GDM1 (cell line): Measurements from ENCODE around the gene HAUS7.

Experiments used
- DNase-seq: peaks from one replicate; lab custom pipeline; 2025; lab: John Stamatoyannopoulos, UW

The HAUS7 gene

DNA sequence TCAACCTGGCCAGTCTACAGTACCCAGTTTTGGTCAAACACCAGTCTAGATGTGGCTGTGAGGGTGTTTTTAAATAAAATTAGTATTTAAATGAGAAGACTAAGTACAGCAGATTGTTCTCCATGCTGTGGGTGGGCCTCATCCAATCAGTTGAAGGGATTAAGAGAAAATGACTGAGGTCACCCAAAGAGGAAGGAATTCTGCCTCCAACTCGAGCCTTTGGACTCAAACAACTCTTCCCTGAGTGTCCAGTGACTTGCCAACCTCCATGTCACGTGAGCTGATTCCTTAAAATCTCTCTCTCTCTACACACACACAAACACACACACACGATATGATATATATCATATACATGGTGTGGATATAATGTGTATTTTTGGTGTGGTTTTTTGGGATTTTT is 34.5 kb downstream of the HAUS7 start:
- DNase-seq = no peak

DNA sequence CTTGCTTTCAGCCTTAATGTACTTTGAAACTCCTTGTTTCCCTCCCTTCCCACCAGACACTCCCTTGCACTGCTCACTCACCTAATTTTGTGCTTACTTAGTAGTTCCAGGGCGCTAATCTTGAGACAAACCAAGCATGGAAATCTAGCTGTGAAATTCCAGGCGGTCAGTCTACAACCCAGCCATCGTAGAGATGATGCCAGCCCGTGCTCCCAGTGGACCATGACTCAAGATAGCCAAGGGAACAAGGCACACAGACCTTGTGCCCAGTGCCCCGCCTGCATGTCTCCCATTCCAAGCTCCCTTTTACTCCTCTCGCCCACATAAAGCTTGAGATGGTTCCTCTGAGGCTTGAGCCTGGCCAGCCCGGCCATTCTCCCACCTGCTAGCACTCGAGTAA is 35.6 kb downstream of the HAUS7 start:
- no peak for DNase-seq

DNA sequence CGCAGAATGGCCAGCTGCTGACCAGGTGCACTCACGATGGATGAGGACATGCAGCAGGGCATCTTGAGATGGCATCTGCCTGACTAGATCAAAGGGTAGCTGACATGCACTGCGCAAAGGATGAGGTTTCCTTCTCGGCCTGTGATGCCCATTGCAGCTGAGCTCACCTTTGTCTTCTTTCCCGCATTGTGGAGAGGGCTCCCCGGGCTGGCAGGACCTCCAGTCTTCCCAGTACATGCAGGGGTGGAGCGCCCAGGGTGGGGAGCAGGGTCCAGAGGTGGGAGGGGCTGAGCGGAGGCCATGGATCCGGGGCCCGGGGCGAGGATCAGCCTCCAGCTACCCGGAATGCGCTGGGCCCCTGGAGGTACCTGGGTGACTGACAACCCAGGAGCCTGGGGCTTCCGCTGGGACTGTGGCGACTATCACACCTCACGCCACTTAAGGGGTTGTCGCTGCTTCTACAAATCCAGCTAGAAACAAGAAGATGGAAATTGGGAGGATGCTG is 36.5 kb downstream of the HAUS7 start:
- no peak for DNase-seq

DNA sequence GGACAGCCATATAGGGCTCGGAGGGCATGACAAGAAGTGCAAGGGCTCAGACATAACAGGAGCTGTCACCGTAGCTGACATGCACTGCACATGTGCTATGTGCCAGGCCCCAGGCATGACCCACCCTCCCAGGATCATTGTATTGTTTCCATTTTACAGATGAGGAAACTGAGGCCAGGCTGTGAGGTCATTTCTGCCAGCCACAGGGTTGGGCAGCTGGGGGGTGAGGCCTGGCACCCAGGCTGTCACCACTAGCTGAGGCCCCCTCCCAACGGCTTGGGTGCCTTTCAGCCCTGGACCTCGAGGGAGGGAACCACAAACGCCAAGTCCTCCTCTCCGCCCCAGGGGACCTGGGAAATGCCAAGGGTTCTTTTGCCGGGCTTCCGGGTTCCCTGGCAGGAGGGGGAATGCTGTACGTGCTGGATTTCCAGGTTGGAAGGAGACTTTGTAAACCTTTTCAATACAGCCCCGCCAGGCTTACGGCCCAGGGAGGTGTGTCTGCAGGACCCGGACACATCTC is 37.2 kb downstream of the HAUS7 start:
- no peak for DNase-seq

DNA sequence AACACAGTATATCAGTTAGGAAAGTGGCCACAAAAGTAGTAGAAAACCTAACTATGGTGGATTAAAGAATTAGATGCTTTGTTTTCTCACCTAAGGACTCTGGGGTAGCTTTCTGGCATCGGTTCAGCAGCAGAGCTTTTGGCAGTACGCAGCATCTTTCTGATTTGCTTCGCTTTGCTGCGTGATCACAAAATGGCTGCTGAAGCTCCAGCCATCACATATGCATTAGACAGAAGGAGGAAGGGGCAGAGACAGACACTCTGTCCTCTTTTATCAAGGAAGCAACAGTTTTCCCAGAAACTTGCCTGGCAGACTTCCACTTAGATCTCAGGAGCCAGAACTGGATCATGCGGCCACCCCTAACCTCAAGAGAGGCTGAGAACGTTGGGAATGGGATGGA is 39.6 kb downstream of the HAUS7 start:
- DNase-seq = no peak

DNA sequence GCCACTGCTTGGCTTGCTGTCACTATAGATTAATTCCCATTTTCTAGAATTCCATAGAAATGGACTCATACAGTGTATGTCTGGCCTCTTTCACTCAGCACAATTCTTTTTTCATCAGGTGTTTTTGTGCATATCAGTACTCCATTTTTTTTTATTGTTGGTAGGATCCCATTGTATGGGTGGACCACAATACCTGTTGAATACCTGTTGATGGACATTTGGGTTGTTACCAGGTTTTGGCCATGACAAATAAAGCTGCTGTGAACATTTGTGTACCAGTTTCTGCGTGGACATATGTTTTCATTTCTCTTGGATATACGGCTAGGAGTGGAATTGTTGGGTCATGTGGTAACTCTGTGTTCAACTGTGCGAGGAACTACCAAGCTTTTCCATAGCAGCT is 44.2 kb downstream of the HAUS7 start:
- DNase-seq = no peak

DNA sequence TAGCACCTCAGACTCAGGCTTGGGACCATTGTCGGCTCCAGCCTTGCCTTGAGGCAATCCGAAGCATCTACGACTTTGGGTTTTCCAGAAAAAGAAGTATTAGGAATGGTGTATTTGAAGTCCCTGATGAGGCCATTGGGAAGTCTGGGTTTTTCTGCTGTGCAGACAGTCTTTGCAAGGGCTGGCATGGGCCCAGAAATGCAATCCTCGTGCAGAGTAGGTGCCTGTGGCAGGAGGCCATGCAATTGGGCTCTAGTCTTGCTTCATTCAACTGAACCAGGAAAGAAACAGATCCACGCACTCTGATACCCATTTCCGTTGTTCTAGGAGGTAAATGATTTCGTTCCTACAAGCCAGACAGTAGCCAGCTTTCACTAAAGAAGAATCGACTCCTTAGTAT is 46.7 kb downstream of the HAUS7 start:
- no peak for DNase-seq

DNA sequence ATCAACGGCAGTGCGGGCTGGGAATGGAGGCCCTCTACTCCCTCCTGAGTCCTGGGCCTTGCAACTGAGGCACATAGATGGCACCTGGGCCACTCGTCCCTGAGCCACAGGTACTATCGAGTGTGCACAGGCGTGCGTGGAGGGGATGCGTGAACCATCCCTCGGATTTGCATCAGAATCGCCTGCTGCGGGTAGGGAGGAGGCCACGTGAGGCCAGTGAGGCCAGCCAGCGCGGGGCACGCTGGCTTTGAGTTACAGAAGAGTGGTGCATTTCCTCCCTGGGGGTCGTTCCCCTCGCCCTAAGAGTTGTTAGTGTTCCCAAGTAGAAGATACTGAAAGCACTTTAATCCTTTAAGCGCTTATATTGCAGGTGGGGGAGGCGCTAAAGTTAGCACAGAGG is 48.5 kb downstream of the HAUS7 start:
- DNase-seq = no peak

DNA sequence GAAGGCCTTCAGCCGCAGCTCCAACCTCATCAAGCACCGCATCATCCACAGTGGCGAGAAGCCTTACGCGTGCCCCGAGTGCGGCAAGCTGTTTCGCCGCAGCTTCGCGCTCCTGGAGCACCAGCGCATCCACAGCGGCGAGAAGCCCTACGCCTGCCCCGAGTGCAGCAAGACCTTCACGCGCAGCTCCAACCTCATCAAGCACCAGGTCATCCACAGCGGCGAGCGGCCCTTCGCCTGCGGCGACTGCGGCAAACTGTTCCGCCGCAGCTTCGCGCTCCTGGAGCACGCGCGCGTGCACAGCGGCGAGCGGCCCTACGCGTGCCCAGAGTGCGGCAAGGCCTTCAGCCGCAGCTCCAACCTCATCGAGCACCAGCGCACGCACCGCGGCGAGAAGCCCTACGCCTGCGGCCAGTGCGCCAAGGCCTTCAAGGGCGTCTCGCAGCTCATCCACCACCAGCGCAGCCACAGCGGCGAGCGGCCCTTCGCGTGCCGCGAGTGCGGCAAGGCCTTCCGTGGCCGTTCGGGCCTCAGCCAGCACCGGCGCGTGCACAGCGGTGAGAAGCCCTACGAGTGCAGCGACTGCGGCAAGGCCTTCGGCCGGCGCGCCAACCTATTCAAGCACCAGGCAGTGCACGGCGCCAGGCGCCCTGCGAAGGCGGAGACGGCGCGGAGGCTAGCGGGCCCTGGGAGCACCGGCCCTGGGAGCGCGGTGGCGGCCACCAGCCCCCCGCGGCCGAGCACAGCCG is 49.4 kb downstream of the HAUS7 start:
- DNase-seq = no peak

DNA sequence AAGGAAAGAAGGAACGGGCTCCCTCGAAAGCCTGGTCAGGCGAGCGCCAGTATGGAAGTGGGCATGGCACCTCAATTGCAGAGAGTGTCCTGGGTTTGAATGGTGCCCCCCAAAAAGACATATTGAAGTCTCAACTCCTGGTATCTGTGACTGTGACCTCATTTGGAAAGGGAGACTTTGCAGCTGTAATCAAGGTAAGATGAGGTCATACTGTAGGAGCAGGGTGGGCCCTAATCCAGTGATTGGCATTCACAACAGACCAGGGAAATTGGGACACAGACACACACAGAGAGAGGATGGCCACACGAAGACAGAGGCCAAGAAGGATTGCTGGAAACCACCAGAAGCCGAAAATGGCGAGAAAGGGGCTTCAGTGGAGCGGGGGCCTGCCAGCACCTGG is 52.7 kb downstream of the HAUS7 start:
- no peak for DNase-seq

DNA sequence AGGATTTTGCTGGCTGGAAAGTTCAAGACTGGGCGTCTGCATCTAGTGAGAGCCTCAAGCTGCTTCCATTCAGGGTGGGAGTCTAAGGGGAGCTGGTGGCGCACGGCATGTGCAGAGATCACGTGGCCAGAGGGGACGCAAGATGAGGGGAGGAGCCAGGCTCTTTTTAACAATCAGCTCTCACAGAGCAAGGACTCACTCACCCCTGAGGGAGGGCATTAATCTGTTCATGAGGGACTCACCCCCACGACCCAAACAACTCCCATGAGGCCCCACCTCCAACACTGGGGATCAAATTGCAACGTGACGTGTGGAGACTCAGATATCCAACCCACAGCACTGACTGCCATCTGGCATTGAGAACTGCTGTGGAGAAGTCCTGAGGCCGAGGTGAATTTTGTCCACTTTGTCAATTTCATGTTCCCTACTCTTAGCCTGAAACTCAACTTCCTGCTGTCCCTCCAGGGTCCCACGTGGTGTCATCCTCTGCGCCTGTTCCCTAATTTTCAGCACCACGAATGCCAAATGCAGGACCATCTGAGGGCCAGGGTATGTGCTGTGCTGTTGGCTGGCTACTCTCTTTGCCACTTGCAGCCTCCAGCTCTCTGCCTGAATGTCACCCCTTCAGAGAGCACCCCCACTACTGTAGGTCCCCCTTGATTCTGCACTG is 53.5 kb downstream of the HAUS7 start:
- no peak for DNase-seq

DNA sequence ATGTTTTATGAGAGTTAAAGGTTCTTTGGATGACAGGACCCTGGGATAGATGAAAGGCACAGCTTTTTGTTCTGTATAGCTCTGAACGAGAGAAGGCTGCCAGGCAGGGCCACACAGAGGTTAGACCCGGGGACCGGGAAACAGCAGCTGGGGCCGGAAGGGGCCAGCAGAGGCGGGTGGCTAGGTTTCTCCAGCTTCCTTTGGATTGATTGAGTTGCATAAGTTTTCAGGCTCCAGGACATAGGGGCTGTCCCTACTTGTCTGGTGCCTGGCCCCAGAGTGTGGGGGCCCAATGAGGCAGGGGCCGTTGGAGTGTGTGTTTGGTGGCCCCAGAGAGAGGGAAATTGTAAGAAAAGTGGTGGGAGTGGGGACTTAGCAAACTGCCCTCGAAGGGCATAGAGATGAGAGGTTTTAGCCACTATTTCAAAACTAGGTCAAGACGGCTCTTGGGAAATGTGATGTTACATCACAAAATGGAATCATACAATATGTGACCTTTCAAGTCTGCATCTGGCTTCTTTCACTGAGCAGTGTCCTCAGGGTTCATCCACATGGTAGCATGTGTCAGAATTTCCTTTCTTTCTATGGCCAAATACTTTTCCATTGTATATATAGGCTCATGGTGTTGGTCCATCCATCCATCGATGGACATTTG is 55.4 kb downstream of the HAUS7 start:
- DNase-seq = no peak

DNA sequence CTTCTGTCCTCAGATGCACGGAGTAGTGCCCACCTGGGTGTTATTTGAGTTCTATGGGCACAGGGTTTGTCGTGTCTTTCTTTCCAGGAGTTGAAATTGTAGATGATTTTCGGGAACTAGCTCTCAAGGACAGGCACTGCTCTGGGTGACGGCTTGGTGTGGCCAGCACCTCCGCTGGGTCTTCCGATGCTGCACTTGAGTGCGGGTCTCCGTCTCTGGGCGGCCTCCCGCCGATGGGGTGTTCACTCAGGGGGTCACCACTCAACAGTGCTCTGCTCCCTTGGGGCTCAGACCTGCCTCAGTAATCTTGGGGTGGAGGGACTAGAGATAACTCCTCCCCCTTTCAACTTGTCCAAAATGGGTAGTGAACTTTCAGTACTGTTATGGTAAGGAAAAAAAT is 56.6 kb downstream of the HAUS7 start:
- DNase-seq = no peak

DNA sequence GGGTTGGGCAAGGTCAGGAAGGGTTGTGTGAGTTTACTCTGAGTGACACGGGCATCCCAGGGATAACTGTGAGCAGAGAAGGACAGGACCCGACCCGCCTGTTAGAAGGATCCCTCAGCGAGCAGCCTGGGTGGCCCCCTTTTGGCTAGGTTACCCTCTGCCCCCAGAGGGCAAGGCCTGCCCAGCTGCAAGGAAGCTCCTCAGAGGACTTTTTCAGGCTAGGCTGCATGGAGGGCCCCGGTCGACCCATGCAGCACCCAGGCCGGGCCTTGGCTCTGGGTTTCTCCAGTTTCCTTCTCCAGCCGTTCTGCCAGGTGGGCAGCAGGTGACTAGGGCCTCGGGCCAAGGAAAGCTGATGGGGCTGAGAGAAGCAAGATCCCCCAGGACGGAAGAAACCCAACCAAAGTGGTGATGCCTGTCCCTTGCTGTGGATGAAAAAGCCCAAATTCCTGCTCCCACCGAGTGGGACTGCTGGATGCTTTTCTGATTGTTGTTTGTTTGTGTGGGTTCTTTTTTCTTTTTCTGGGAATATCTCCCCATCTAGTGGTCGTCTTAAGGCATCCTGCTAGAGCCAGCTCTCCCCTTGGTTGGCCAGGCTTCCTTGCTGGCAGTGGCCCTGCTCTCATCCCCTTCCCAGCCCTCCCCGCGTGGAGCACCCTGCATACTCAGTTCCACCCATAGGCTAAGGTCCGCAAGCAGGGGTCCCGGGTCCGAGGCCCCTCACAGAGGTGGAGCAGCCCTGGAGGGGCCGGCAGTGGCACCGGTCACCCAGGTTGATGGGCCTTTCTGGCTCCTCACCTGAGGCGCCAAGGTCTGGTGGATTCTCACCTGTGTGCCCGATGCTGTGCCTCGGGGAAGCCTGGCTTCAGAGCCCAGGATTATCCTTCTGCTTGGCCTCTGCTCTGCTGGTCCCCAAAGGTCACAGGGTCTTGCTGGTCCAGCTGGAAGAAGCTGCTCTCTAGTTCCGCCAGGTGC is 57.3 kb downstream of the HAUS7 start:
- no peak for DNase-seq

DNA sequence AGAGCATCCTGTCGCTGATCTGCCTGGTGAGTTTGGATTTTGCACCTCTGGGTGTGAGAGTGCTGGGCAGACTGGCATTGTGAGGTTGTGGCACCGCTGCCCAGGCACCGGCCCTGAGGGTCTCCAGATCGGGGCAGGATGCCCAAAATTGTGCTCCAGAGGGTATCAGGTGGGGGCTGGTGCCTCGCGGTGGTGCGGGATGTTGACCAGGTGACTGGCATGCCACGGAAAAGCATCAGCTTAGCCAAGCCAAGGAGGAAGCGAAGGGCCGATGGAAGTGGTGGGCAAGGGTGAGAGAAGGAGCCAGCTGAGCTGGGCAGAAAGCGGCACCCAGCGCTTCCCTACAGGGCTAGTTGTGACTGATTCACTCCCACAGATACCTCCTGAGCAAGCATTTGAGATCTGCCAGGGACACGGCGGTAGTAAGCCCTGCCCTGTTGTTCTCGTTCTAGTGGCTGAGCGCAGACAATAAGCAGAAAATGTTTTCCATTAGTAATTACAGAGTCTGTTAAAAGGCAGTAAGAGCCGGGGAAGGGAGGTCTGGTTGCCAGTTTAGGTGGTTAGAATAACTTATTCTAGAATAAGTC is 58.3 kb downstream of the HAUS7 start:
- no peak for DNase-seq

DNA sequence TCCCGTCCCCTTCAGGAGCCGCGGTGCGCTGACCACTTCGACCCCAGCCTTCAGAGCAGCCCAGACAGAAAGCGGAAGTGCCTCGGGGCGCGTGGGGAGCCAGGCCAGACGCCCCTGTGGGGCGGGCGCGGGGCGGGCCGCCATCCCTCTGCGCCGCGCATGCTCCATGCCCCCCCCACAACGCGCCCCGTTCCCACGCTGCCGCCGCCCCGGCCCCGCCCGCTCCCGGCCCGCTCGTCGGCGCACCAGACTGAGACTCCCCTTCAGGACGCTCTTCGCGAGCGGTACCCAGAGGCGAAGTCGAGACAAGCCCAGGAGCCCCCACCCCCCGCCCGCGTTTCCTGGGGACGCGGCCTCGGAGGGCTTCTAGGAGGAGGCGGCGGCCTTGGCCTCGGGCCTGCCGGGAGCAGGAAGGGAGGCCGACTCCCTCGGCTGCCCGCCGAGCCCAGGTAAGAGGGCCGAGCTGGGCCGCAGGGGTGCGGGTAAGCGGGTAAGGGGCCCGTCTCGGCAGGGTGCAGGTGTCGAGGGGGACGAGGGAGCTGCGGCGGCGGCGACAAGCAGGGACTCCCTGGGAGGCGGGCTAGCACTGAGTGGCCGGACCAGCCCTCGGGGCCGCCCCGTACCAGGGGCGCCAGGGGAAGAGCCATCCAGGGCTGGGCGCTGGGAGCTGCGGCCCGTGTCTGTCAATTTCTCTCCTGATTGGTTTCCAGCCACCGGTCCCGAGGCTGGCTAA is 59.0 kb downstream of the HAUS7 start, which contains the start of gene ZFP92:
ZFP92 (plus strand) TSS at position 218 of the 733 bp plus-strand sequence. CDS start 6,851 bp downstream, outside the sequence.
- no peak for DNase-seq

DNA sequence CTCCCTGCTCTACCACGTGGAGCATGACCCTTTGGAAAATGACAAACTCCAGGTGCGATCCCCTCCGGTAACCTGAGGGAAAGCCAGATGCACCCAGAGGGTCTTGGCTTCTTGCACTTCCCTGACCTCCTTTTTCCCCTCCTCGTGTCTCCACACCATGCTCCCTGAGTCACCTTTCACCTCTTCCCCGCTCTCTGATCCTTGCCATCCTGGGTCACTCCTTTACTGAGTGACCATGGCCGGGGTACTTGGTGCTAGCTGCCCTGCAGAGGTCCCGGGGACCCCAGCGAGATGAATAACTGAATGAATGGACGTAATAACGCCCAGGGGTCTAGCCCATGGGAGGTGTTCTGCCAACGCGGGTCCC is 59.5 kb downstream of the HAUS7 start:
- no peak for DNase-seq

DNA sequence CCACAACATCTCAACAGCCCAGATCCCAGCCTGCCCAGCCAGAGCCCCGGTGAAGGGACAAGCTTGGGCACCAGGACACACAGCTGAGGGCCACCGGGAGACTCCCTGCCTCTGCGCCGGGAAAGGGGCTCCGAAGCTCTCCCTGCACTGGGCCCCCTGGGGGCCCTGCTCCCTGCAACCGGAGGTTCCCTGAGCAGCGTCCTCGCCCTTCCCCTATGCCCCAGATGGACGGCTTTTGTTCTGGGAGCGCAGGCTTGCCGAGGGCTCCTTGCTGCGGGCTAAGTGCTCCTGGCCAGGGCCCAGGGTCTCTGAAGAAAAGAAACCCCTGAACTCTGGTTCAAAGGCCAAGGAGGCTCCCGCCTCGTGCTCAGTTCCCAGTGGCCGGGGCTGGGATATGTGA is 60.0 kb downstream of the HAUS7 start:
- DNase-seq = no peak

DNA sequence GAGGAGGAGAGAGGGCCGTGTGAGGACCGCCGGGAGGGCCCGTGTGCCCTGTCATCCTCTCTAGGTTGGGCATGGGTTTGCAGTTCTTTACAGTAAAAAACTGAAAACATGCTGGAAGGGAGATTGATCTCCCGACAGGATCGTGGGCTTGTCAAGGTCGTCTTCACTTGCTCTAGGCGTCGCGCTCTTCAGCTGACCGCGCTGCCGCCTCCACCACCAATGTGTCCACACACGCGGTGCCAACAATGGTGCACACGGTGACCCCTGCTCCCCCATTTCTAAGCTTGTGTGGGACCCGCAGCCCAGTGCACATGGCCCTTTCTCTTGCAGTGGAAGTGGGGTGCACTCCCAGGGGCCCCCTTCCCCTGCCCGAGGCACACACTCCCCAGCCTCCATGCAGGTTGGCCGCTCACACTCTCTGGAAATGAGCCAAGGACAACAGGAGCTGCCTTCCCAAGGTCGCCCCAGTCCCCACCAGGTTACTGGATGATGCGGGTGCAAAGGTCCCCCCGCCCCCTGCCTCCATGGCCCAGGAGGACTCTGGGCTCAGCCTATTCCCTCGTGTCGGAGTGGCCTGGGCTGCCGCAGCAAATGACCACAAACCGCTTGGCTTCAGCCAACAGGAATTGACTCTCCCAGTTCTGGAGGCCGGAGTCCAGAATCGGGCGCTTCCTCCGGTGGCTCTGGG is 60.8 kb downstream of the HAUS7 start:
- DNase-seq = no peak

DNA sequence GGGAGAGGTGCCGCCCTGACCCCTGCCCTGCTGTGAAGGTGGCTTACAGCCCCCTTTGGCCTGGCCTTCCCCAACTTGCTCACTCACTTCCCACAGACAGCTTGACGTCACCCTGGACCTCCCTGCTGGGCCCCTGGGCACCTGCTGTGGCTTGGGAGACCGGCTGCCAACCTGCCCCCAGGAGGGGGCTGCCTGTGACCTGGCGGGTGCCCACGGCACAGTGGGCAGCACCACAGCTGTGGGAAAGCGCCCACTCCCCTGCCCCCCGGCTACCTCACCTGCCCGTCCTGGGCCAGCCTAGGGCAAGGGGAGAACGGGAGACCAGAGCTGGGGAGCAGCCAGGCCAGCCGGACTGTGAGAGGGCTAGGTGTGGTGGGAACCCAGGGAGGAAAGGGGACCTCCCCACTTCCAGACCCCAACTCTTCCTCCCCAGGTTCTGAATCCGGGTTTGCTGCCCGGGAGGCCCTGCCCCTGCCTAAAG is 61.5 kb downstream of the HAUS7 start:
- DNase-seq = no peak
